Retinal pigment epithelial cell (primary cell): ENCODE measurements around the gene AMOT.

Experiments
- DNase-seq: peaks from one replicate; pipeline ENCODE4 v3.0.0-alpha.2; 2010; ENCODE audit warnings: low read depth
- H3K4me3 ChIP-seq: 2 replicates; pipeline ENCODE4 v1.5.1; 2011; ENCODE audit warnings: mild to moderate bottlenecking, low read length, control low read depth, moderate library complexity
- CTCF ChIP-seq: conservative IDR thresholded peaks from 2 replicates; pipeline ENCODE4 v1.5.1; 2011; ENCODE audit warnings: low read depth, low read length, control low read depth, inconsistent platforms

Gene AMOT

GRCh38 chrX:112746812-112747595 is 93.6 kb downstream of the AMOT start:
- DNase-seq = no peak
- no peak for TF ChIP-seq CTCF
- no peak overlapping the region for H3K4me3 ChIP-seq

- no peak overlapping the region for H3K4me3 ChIP-seq
- DNase-seq = no peak
- no peak for TF ChIP-seq CTCF
Observed at GRCh38 chrX:112738347-112739033, 102.1 kb downstream of the AMOT start.

GRCh38 chrX:112736310-112736709 is 104.3 kb downstream of the AMOT start:
- no peak for DNase-seq
- no peak for TF ChIP-seq CTCF
- no peak overlapping the region for H3K4me3 ChIP-seq

- no peak for DNase-seq
- no peak for TF ChIP-seq CTCF
- no peak overlapping the region for H3K4me3 ChIP-seq
Observed at GRCh38 chrX:112735147-112735546, 105.5 kb downstream of the AMOT start.

GRCh38 chrX:112734290-112734689 is 106.3 kb downstream of the AMOT start:
- DNase-seq = no peak
- no peak overlapping the region for H3K4me3 ChIP-seq
- TF ChIP-seq CTCF = no peak

- TF ChIP-seq CTCF = peak; percentile 47
- no peak overlapping the region for H3K4me3 ChIP-seq
- DNase-seq = no peak
Observed at GRCh38 chrX:112731793-112732192, 108.8 kb downstream of the AMOT start.
